Endothelial cell of umbilical vein (primary cell): ENCODE data around the gene ABAT. TPM values are rescaled to one million over a fixed set of nuclear protein-coding genes. Genes with fewer than 3 reads are reported as not detected.

Experiments
- BruUV-seq: library from RNA; stranded (reverse); fragments of 400-500 nt; replicated peaks from 2 replicates; lab custom pipeline; 2021; lab: Mats Ljungman, UMichigan
- CTCF ChIA-PET: fragments of 300-600, 350-600 bp; sonication (Branson Sonifier 250); formaldehyde crosslinking; loops from one replicate; lab custom pipeline; 2021; ENCODE audit warnings: antibody characterized with exemption, inconsistent platforms; lab: Charles Lee
- POLR2A ChIA-PET: fragments of 300-600, 350-600 bp; sonication (Branson Sonifier 250); formaldehyde crosslinking; loops from one replicate; lab custom pipeline; 2021; ENCODE audit warnings: antibody characterized with exemption, inconsistent platforms; lab: Charles Lee
- DNase-seq: peaks from one replicate; pipeline ENCODE4 v3.0.0-alpha.2; 2011; ENCODE audit warnings: low read depth, low spot score
- FAIRE-seq: peaks from 2 replicates; lab custom pipeline; 2011; peaks lifted over from hg19 to GRCh38; lab: Jason Lieb, UNC
- H2AFZ ChIP-seq: 2 replicates; pipeline ENCODE4 v1.6.0; 2012; ENCODE audit warnings: low read depth, low read length, control low read depth, inconsistent platforms
- H3K27ac ChIP-seq: 2 replicates; pipeline ENCODE4 v1.5.1; 2011; ENCODE audit warnings: low read depth, mild to moderate bottlenecking, control low read depth, low read length, moderate library complexity; ENCODE audit not compliant: insufficient read depth
- H3K27me3 ChIP-seq, 2 experiments: 2 replicates each; pipeline versions ENCODE4 v1.6.0 to v1.6.1; 2011; ENCODE audit warnings: low read length in 2 of 2, mixed read lengths in 1 of 2; ENCODE audit not compliant: control insufficient read depth in 2 of 2, insufficient read depth in 2 of 2
- H3K36me3 ChIP-seq, 2 experiments: 2 replicates in 1 of 2; 3 replicates in 1 of 2; pipeline ENCODE4 v1.5.1; 2011; ENCODE audit warnings: low read length in 2 of 2, mild to moderate bottlenecking in 1 of 2, moderate library complexity in 1 of 2; ENCODE audit not compliant: control insufficient read depth in 2 of 2, insufficient read depth in 2 of 2; ENCODE audit errors: extremely low read depth in 1 of 2
- H3K4me1 ChIP-seq: 3 replicates; pipeline ENCODE4 v1.5.1; 2011; ENCODE audit warnings: mild to moderate bottlenecking, low read length; ENCODE audit not compliant: control insufficient read depth, insufficient read depth; ENCODE audit errors: extremely low read depth
- H3K4me2 ChIP-seq: 2 replicates; pipeline ENCODE4 v1.6.1; 2011; ENCODE audit warnings: low read length, control low read depth, mixed read lengths; ENCODE audit not compliant: insufficient read depth
- H3K4me3 ChIP-seq, 3 experiments: fragments of 200-600 bp in 1 of 3; sonication (generic), shearing (Covaris generic) in 1 of 3; replicated peaks in 1 of 3; 2 replicates each; pipeline ENCODE4 v1.5.1; 2011 to 2016; ENCODE audit warnings: control low read depth in 3 of 3, low read length in 3 of 3, mild to moderate bottlenecking in 2 of 3, inconsistent platforms in 1 of 3, low read depth in 1 of 3, moderate library complexity in 1 of 3; ENCODE audit not compliant: insufficient read depth in 1 of 3
- H3K79me2 ChIP-seq: 2 replicates; pipeline ENCODE4 v1.6.0; 2012; ENCODE audit warnings: low read length, inconsistent platforms; ENCODE audit not compliant: control insufficient read depth, insufficient read depth
- H3K9ac ChIP-seq: replicated peaks from 2 replicates; pipeline ENCODE3; 2011; ENCODE audit warnings: low read length, control low read depth; ENCODE audit not compliant: insufficient read depth; ENCODE audit errors: extremely low read depth
- H3K9me1 ChIP-seq: replicated peaks from 3 replicates; pipeline ENCODE4 v1.6.0; 2011; ENCODE audit warnings: mild to moderate bottlenecking, low read length; ENCODE audit not compliant: control insufficient read depth, insufficient read depth; ENCODE audit errors: extremely low read depth
- H3K9me3 ChIP-seq: replicated peaks from 2 replicates; pipeline ENCODE4 v1.5.1; 2012; ENCODE audit warnings: low read length, inconsistent platforms; ENCODE audit not compliant: control insufficient read depth, insufficient read depth
- H4K20me1 ChIP-seq: replicated peaks from 2 replicates; pipeline ENCODE3; 2011; ENCODE audit warnings: mild to moderate bottlenecking, low read length; ENCODE audit not compliant: control insufficient read depth, insufficient read depth; ENCODE audit errors: extremely low read depth
- CTCF ChIP-seq, 2 donors: IDR thresholded peaks; 1 replicate in 1 of 2; 2 replicates in 1 of 2; pipeline ENCODE4 v1.5.1; 2011; ENCODE audit warnings: low read length in 2 of 2, mild to moderate bottlenecking in 2 of 2, moderate library complexity in 2 of 2, control low read depth in 1 of 2, inconsistent platforms in 1 of 2, low read depth in 1 of 2; ENCODE audit not compliant: insufficient read depth in 1 of 2; ENCODE audit errors: extremely low read depth in 1 of 2
- EZH2 ChIP-seq: IDR thresholded peaks from 2 replicates; pipeline ENCODE4 v1.6.1; 2012; ENCODE audit warnings: borderline replicate concordance, low read depth, mild to moderate bottlenecking, moderate library complexity, low read length, inconsistent platforms; ENCODE audit not compliant: severe bottlenecking
- FOS ChIP-seq: IDR thresholded peaks from 2 replicates; pipeline ENCODE4 v1.6.1; 2011; ENCODE audit warnings: mild to moderate bottlenecking, low read length, moderate library complexity, borderline replicate concordance; ENCODE audit not compliant: insufficient read depth
- GATA2 ChIP-seq: IDR thresholded peaks from 2 replicates; pipeline ENCODE4 v1.7.0; 2011; ENCODE audit warnings: low read depth, mild to moderate bottlenecking, moderate library complexity, mixed read lengths, low read length; ENCODE audit not compliant: insufficient read length, insufficient read depth
- JUN ChIP-seq: IDR thresholded peaks from 2 replicates; pipeline ENCODE4 v1.6.1; 2011; ENCODE audit warnings: borderline replicate concordance, low read depth; ENCODE audit not compliant: insufficient read length, insufficient read depth
- MAX ChIP-seq: IDR thresholded peaks from 2 replicates; pipeline ENCODE4 v1.6.1; 2011; ENCODE audit not compliant: insufficient read depth, insufficient read length
- MYC ChIP-seq: IDR thresholded peaks from one replicate; pipeline ENCODE4 v1.6.1; 2011; ENCODE audit warnings: mild to moderate bottlenecking, low read depth, low read length
- POLR2A ChIP-seq: IDR thresholded peaks from 2 replicates; pipeline ENCODE4 v1.6.1; 2012; ENCODE audit warnings: low read depth, mild to moderate bottlenecking, control low read depth, low read length
- POLR2AphosphoS5 ChIP-seq: IDR thresholded peaks from 2 replicates; pipeline ENCODE4 v1.6.1; 2012; ENCODE audit warnings: low read depth, mild to moderate bottlenecking, control low read depth, low read length, moderate library complexity; ENCODE audit not compliant: insufficient read depth
- dilution Hi-C: fragments of 300-500 bp; cut with MboI; formaldehyde crosslinking; loops from one replicate; pipeline ENCODE4 v1.15.0; 2019; ENCODE audit warnings: low sequenced_read_pairs; ENCODE audit not compliant: extremely low pct_ligation_motif_present
- intact Hi-C: fragments of 100-400 bp; cut with micrococcal nuclease; formaldehyde crosslinking; loops from one replicate; pipeline ENCODE4 v1.10.0; 2022
- polyA plus RNA-seq, 4 experiments: library from polyadenylated mRNA; depleted of rRNA in 3 of 4; stranded (reverse) in 3 of 4; unstranded in 1 of 4; fragments of >200 nt; gene quantifications; 2 replicates each; pipeline versions ENCODE4 v1.2.1 to v1.2.3, GENCODE V29; 2011 to 2012; ENCODE audit warnings: missing spikeins in 1 of 4
- total RNA-seq: library from RNA; stranded (reverse); gene quantifications from 2 replicates; pipeline ENCODE4 v1.2.3, GENCODE V29; 2021

The ABAT gene
- total and polyA plus RNA-seq, 2 donors (not counting 3 experiments of a cell fraction or from before 2014, with no cell fraction given): 1.3 to 1.4 TPM

DNA sequence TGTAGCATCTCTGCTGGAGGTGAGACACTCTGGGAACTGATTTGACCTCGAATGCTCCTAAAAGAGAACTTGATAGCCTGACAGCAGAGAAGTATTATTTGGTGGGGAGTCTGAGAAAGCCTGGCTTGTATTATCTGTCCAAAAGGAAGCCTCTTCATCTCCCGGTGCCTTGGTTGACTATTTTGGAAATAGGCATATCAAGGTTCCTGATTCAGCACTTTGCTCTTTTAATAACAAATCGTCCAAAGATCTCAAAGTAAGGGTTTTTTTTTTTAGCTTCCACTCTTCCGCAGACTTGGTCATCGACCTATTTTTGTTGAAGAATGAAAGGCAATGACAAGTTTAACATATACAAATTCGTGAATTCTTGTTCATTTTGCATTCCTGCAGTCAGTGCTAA, 108.3 kb downstream of the ABAT start:
- TF ChIP-seq POLR2A: no peak
- TF ChIP-seq FOS: no peak
- TF ChIP-seq GATA2: no peak
- no peak for TF ChIP-seq MYC
- no peak for TF ChIP-seq MAX
- TF ChIP-seq CTCF (IDR thresholded peaks at IDR 0.05; ENCODE audit: extremely low read depth in 1 of 2, insufficient read depth in 1 of 2, low read depth in 1 of 2, low read length in 2 of 2): no peak
- no peak for TF ChIP-seq EZH2
- no peak for TF ChIP-seq JUN
- TF ChIP-seq POLR2AphosphoS5: no peak
- dilution Hi-C loops: no loop called here

More for the DNA sequence above, 108.3 kb downstream of the ABAT start:
- Histone ChIP-seq H3K9me3 (no peaks in the 10 kb centered on the region), H3K27me3 (peaks cover 2 to 4% of the 10 kb centered on the region in 2 experiments), H3K36me3 (no peaks in the 10 kb centered on the region), H3K79me2 (no peaks in the 10 kb centered on the region), H3K4me2 (no peak overlapping the region), H3K4me1 (no peaks in the 10 kb centered on the region), H3K4me3 (no peak overlapping the region), H3K9ac (no peak overlapping the region), H3K27ac (no peak overlapping the region), H4K20me1 (no peaks in the 10 kb centered on the region), H2AFZ (no peak overlapping the region), H3K9me1 (no peaks in the 10 kb centered on the region)
- ChIA-PET CTCF (no interaction called here), POLR2A (no interaction called here)
- intact Hi-C loops: no loop called here
- no TSS peak for BruUV-seq
- DNase-seq: no peak
- FAIRE-seq: no peak
